Fibroblast of lung (primary cell): ENCODE measurements around the gene GABBR1.

Experiments
- EZH2 ChIP-seq: IDR thresholded peaks from 2 replicates; pipeline ENCODE4 v1.5.1; 2012; ENCODE audit warnings: low read length, control low read depth, mild to moderate bottlenecking; ENCODE audit errors: missing control alignments
- TF ChIP-seq, protein P1 (sequence below), 2 donors: IDR thresholded peaks in 1 of 2; conservative IDR thresholded peaks in 1 of 2; 1 replicate in 1 of 2; 2 replicates in 1 of 2; pipeline ENCODE4 v1.5.1; 2011 to 2012; ENCODE audit warnings: low read length in 2 of 2, control low read depth in 1 of 2, inconsistent platforms in 1 of 2, low read depth in 1 of 2, mild to moderate bottlenecking in 1 of 2

GRCh38 chr6:29665942-29666825, 33.2 kb upstream of the GABBR1 start:
- TF ChIP-seq, protein P1, sequence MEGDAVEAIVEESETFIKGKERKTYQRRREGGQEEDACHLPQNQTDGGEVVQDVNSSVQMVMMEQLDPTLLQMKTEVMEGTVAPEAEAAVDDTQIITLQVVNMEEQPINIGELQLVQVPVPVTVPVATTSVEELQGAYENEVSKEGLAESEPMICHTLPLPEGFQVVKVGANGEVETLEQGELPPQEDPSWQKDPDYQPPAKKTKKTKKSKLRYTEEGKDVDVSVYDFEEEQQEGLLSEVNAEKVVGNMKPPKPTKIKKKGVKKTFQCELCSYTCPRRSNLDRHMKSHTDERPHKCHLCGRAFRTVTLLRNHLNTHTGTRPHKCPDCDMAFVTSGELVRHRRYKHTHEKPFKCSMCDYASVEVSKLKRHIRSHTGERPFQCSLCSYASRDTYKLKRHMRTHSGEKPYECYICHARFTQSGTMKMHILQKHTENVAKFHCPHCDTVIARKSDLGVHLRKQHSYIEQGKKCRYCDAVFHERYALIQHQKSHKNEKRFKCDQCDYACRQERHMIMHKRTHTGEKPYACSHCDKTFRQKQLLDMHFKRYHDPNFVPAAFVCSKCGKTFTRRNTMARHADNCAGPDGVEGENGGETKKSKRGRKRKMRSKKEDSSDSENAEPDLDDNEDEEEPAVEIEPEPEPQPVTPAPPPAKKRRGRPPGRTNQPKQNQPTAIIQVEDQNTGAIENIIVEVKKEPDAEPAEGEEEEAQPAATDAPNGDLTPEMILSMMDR (conservative IDR thresholded peaks at IDR 0.05 in 1 of 2, IDR thresholded peaks at IDR 0.05 in 1 of 2; ENCODE audit: low read depth in 1 of 2, low read length in 2 of 2), result no peak
- no peak for TF ChIP-seq EZH2
